ENCODE data around the gene MT1B. TPM values are rescaled to one million over a fixed set of nuclear protein-coding genes. Genes with fewer than 3 reads are reported as not detected.

The MT1B gene
- total and polyA plus RNA-seq, 2 of the 13 experiments (the other 11 are each of a cell fraction or from before 2014, with no cell fraction given), result 0.89 TPM; not detected in 1

GRCh38 chr16:56625140-56625942, 26.3 kb upstream of the MT1B start, which contains the start of gene MT1E (continued):
- no peak for TF ChIP-seq ZNF264 (CRISPR knock-in tag; IDR thresholded peaks at IDR 0.05)
- TF ChIP-seq ZNF329 (CRISPR knock-in tag; IDR thresholded peaks at IDR 0.05; ENCODE audit: low read depth), result no peak
- TF ChIP-seq ELF3 (CRISPR knock-in tag; IDR thresholded peaks at IDR 0.05), result peak; percentile 21
- no peak for TF ChIP-seq ETV6 (CRISPR knock-in tag; conservative IDR thresholded peaks at IDR 0.05)

GRCh38 chr16:56625943-56626654, 25.6 kb upstream of the MT1B start:
- no peak overlapping the region for H3K27ac ChIP-seq (ENCODE audit: extremely low read length, insufficient read depth, low read length)
- peaks cover 60% of the 10 kb centered on the region for H3K4me1 ChIP-seq (ENCODE audit: insufficient read depth, low read length)
- in situ Hi-C loops (cut with HindIII; ENCODE audit: extremely low pct_ligation_motif_present, low pct_unique_long_range_greater_than_20kb), result no loop called here
- CTCF ChIA-PET (ENCODE audit: low intra/inter-chr PET ratio, low total read pairs), result no interaction called here
- H2AFZ ChIP-seq (ENCODE audit: low read length), result no peak overlapping the region
- H3K79me2 ChIP-seq (ENCODE audit: insufficient read depth, low read length), result no peaks in the 10 kb centered on the region
- no peaks in the 10 kb centered on the region for H3K36me3 ChIP-seq (replicated peaks in 1 of 2; ENCODE audit: control insufficient read depth in 1 of 2, insufficient read depth in 2 of 2, low read length in 2 of 2)
- BruUV-seq (replicated peaks), result TSS peak; percentile 98
- H3K9me3 ChIP-seq (ENCODE audit: low read length), result no peaks in the 10 kb centered on the region
- FAIRE-seq, result peak; percentile 56
- H3K27me3 ChIP-seq (ENCODE audit: control insufficient read depth in 1 of 2, insufficient read depth in 2 of 2, low read length in 2 of 2), result peaks cover 0 to 41% of the 10 kb centered on the region in 2 experiments; a peak in 3 of 5 replicates
- WGBS (ENCODE audit: low lambda C conversion rate), result 31% methylated on average over 16 of the region's 16 CpGs
- POLR2A ChIA-PET, result interaction anchor here (0.9 to 4.8 kb wide), 9 partner anchors 11 to 57 kb away, joined by 3 to 83 read pairs (median 5); partner anchors contain the start of genes MT1F and MT2A
- no peak for DNase-seq (ENCODE audit: low spot score)
- peak overlapping the region; percentile 64 for H3K9ac ChIP-seq (ENCODE audit: insufficient read depth, low read depth, low read length)
- no peaks in the 10 kb centered on the region for H4K20me1 ChIP-seq (ENCODE audit: insufficient read depth, low read length)
- peak; percentile 41 for ATAC-seq
- peak overlapping the region; percentile 63 to 88 (median 72) for H3K4me3 ChIP-seq (replicated peaks in 1 of 3; ENCODE audit: insufficient read depth in 1 of 3, low read depth in 2 of 3, low read length in 3 of 3)
- peak overlapping the region; percentile 97 for H3K4me2 ChIP-seq (ENCODE audit: low read depth, low read length)
- intact Hi-C loops (cut with micrococcal nuclease; ENCODE audit: unreplicated experiment), result loop anchor here (2.0 kb wide), 1 partner anchor 17 kb away; the partner anchor contains the start of gene MT2A
- TF ChIP-seq, protein P1, sequence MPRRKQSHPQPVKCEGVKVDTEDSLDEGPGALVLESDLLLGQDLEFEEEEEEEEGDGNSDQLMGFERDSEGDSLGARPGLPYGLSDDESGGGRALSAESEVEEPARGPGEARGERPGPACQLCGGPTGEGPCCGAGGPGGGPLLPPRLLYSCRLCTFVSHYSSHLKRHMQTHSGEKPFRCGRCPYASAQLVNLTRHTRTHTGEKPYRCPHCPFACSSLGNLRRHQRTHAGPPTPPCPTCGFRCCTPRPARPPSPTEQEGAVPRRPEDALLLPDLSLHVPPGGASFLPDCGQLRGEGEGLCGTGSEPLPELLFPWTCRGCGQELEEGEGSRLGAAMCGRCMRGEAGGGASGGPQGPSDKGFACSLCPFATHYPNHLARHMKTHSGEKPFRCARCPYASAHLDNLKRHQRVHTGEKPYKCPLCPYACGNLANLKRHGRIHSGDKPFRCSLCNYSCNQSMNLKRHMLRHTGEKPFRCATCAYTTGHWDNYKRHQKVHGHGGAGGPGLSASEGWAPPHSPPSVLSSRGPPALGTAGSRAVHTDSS (CRISPR knock-in tag; conservative IDR thresholded peaks at IDR 0.05), result no peak
- TF ChIP-seq CC2D1A (CRISPR knock-in tag; IDR thresholded peaks at IDR 0.05), result no peak
- TF ChIP-seq ZNF24 (IDR thresholded peaks at IDR 0.05), result no peak
- TF ChIP-seq, protein P2, sequence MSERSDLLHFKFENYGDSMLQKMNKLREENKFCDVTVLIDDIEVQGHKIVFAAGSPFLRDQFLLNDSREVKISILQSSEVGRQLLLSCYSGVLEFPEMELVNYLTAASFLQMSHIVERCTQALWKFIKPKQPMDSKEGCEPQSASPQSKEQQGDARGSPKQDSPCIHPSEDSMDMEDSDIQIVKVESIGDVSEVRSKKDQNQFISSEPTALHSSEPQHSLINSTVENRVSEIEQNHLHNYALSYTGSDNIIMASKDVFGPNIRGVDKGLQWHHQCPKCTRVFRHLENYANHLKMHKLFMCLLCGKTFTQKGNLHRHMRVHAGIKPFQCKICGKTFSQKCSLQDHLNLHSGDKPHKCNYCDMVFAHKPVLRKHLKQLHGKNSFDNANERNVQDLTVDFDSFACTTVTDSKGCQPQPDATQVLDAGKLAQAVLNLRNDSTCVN (CRISPR knock-in tag; IDR thresholded peaks at IDR 0.05; ENCODE audit: borderline replicate concordance), result no peak
- 0 out of 2 replicates have a peak, but pooled peaks have one; percentile 63 for TF ChIP-seq NFATC3 (CRISPR knock-in tag; IDR thresholded peaks at IDR 0.05)
- TF ChIP-seq FOXA3 (CRISPR knock-in tag; IDR thresholded peaks at IDR 0.05), result no peak
- 0 out of 2 replicates have a peak, but pooled peaks have one; percentile 47 for TF ChIP-seq ZNF44 (CRISPR knock-in tag; IDR thresholded peaks at IDR 0.05)
- no peak for TF ChIP-seq ZNF576 (CRISPR knock-in tag; IDR thresholded peaks at IDR 0.05)
- TF ChIP-seq ARNT2 (CRISPR knock-in tag; IDR thresholded peaks at IDR 0.05; ENCODE audit: low read depth), result no peak
- no peak for TF ChIP-seq ZFAT (CRISPR knock-in tag; conservative IDR thresholded peaks at IDR 0.05)
- no peak for TF ChIP-seq ZMYM2 (CRISPR knock-in tag; IDR thresholded peaks at IDR 0.05)
- TF ChIP-seq SOX6 (IDR thresholded peaks at IDR 0.05), result no peak
- 0 out of 2 replicates have a peak, but pooled peaks have one; percentile 6 for TF ChIP-seq SOX6 (CRISPR knock-in tag; IDR thresholded peaks at IDR 0.05)
- no peak for TF ChIP-seq ZNF549 (CRISPR knock-in tag; IDR thresholded peaks at IDR 0.05)
- TF ChIP-seq PHB2 (IDR thresholded peaks at IDR 0.05; ENCODE audit: partially characterized antibody), result no peak
- no peak for TF ChIP-seq ZNF619 (CRISPR knock-in tag; IDR thresholded peaks at IDR 0.05)
- no peak for TF ChIP-seq JUN (CRISPR knock-in tag; IDR thresholded peaks at IDR 0.05)
